HG03280 (cell line): ENCODE measurements around the gene CSF2.
"Not testable (repeated sequence)": the region's sequence is repeated elsewhere in the genome, so short reads cannot be mapped to it uniquely, and the experiment has no call there.

Source experiments
- ATAC-seq: cut with Tn5 transposase; IDR thresholded peaks from one replicate; pipeline ENCODE4 v1.9.1; 2021; ENCODE audit warnings: mild to moderate bottlenecking, moderate library complexity; ENCODE audit not compliant: unreplicated experiment

Gene CSF2

DNA sequence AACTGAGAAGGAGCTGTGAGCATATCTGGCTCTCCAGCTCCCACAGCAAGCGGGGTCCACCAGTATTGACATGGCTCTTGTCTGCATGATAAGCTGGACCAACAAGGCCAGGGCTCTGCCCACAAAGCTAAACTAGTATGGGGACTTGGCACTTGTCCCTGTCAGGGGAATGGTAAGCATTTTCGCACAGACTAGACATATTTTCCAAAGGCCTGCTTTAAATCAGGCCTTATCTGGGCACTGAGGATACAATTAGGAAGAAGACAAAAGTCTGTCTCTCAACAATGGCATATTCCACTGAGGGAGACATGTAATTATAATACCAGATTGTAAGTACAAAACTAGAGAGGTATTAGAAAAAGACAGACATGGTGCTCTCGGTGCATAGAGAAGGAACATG, 32.1 kb downstream of the CSF2 start:
- ATAC-seq = no peak

DNA sequence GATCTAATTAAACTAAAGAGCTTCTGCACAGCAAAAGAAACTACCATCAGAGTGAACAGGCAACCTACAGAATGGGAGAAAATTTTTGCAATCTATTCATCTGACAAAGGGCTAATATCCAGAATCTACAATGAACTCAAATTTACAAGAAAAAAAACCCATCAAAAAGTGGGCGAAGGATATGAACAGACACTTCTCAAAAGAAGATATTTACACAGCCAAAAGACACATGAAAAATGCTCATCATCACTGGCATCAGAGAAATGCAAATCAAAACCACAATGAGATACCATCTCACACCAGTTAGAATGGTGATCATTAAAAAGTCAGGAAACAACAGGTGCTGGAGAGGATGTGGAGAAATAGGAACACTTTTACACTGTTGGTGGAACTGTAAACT, 34.9 kb downstream of the CSF2 start:
- ATAC-seq = not testable (repeated sequence)

DNA sequence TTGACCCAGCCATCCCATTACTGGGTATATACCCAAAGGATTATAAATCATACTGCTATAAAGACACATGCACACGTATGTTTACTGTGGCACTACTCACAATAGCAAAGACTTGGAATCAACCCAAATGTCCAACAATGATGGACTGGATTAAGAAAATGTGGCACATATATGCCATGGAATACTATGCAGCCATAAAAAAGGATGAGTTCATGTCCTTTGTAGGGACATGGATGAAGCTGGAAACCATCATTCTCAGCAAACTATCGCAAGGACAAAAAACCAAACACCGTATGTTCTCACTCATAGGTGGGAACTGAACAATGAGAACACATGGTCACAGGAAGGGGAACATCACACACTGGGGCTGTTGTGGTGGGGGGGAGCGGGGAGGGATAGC, 35.4 kb downstream of the CSF2 start:
- ATAC-seq = not testable (repeated sequence)

DNA sequence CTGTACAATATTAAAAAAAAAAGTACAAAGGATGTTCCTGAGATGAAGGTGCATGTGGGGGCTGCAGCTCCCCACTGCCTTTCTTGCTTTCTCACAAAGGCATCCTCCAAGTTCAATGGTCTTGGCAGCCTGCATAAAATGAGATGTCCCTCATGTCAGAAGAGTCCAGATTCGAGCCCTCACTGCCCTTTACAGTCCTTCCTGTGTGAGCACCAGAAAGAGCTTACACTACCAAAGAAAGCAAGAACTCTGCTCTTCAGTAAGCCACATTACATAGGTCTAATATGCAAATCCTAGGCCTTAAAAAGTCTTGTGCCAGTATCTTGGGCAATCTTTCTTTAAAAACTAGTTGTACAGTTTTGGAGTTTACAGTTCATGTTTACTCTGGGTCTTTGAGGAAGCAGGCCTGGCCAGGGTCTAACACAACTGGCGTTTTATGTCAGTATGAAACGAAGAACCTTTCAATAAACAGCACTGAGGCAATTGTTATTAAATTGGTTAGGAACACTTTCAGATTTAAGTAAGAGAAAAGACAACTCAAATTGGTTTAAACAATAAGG, 36.0 kb downstream of the CSF2 start:
- ATAC-seq = no peak

DNA sequence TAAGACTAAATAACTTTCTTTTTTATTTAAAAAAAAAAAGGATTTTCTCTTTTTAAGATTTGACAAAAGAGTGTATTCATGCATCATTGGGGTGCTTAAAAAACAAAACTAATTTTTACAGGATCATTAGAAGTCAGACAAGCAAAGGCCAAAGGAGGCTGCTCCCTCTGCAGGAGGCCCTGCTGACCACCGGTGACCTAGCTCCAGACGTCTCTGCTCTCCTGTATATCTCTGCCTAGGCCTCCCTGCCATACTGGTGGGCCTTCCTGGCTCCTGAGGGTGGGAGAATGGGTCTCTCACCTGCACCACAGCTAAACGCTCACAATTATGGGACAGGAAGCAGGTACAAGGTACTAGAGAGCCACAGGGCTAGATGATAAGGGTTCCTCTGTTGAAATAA, 36.6 kb downstream of the CSF2 start:
- no peak for ATAC-seq

DNA sequence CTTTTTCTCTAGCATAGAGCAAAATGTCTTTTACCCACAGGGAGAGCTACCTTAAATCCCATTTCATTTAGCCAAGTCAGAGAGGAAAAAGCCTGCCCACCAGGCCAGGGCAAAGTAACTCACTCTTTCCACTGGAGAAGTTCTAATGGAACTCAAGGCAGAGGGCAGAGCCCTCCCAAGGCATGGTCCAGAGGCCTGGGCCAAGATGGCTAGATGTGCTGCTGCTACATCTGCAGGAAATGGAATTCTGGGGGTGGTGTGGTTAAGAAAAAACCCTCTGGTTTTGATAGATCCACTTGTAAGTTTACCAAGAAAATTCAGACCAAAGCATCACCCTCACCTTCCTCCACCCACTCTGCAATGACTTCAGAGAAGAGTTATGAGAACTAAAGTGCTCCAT, 37.3 kb downstream of the CSF2 start:
- ATAC-seq = no peak

DNA sequence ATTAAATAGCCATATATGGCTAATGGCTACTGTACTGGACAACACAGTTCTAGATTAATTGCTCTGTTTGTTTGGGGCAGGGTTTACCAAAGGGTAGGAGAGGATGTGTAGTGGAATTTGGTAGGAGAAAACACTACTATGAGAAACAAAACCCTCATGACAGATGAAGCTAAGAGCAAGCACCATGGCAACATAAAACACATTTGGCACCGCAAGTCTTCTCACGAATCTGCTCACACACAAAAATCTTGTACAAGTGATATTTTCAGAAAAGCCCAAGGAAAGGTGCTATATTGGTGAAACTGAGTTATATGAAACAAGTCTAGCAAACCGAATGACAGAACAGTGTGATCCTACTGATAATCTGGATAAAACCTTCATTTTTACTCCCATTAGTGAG, 38.5 kb downstream of the CSF2 start:
- ATAC-seq = no peak

DNA sequence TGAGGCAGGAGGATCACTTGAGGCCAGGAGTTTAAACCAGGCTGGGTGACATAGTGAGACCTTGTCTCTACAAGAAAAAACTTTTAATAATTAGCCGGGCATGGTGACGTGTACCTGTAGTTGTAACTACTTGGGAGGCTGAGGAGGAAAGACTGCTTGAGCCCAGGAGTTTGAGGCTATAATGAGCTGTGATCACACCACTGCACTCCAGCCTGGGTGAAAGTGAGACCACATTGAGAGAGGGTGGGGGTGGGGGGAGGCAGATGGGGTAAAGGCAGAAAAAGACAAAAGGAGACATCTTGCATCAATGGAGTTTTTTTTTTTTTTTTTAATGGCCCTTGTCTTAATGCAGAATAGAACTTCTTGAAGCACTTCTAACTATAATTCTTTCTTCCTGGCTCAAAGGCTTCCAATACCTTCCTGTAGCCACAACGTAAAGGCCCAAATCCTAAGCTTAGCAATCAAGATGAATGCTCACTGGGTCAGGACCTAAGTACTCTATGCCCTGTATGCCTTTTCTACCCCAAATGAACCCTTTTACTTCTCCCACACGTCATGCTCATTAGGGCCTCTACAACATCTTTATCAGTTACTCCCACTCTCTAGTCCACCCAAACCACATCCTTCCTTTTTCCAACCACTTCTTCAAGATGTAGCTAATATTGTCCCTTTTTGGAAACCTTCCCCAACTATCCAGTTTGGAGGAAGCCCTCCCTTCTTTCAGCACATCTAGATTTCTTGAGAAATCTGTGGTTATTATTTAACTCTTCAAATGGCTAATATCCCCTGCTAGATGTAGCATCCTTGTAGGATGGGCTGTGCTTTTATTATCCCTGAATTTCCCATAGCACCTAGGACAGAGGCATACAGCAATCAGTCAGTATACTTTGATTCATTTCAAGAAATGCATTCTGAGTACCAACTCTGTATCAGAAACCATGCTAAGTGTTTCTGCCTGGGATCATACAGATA, 40.8 kb downstream of the CSF2 start:
- no peak for ATAC-seq

DNA sequence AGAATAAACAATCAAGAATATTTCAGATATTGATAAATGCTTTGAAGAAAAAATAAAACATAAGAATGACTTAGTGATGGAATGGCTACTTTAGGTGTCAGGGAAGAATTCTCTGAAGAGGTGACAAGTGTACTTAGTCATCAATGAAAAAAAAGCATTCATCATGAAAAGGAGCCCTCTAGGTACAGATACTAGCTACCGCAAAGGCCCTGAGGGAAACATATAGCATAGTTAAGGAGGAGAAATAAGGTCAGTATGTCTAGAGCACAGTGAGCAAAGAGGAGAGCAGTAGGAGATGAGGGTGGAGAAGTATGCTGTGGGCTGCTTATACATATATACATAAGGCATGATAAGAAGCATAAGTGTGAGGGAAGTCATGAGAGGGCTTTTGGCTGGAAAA, 41.8 kb downstream of the CSF2 start:
- ATAC-seq = no peak

DNA sequence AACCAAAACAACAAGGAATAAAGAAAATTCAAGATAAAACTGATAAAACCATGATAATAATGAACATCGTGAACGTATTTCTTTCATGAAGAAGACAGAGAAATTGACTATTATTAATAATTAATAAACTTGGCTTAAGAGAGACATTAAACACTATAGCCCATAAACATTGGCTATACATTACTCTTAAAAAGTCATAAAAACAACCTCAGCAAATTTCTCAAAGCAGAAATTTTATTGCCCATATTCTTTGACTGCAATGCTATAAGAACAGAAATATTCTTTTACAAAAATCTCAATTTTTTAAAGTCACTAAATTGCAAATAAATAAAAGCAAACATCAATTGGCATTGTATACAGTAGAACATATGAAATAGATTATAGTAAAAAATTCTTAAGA, 42.5 kb downstream of the CSF2 start:
- no peak for ATAC-seq

DNA sequence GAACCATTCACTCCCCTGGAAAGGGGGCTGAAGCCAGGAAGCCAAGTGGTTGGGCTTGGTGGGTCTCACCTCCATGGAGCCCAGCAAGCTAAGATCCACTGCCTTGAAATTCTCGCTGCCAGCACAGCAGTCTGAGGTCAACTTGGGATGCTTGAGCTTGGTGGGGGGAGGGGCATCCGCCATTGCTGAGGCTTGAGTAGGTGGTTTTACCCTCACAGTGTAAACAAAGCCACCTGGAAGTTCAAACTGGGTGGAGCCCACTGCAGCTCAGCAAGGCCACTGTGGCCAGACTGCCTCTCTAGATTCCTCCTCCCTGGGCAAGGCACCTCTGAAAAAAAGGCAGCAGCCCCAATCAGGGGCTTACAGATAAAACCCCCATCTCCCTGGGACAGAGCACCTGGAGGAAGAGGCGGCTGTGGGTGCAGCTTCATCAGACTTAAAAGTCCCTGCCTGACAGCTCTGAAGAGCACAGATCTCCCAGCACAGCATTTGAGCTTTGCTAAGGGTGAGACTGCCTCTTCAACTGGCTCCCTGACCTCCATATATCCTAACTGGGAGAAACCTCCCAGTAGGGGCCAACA, 43.4 kb downstream of the CSF2 start:
- not testable (repeated sequence) for ATAC-seq

DNA sequence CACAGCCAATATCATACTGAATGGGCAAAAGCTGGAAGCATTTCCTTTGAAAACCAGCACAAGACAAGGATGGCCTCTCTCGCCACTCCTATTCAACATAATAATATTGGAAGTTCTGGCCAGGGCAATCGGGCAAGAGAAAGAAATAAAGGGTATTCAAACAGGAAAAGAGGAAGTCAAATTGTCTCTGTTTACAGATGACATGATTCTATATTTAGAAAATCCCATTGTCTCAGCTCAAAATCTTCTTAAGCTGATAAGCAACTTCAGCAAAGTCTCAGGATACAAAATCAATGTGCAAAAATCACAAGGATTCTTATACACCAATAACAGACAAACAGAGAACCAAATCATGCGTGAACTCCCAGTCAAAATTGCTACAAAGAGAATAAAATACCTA, 47.1 kb downstream of the CSF2 start:
- not testable (repeated sequence) for ATAC-seq

DNA sequence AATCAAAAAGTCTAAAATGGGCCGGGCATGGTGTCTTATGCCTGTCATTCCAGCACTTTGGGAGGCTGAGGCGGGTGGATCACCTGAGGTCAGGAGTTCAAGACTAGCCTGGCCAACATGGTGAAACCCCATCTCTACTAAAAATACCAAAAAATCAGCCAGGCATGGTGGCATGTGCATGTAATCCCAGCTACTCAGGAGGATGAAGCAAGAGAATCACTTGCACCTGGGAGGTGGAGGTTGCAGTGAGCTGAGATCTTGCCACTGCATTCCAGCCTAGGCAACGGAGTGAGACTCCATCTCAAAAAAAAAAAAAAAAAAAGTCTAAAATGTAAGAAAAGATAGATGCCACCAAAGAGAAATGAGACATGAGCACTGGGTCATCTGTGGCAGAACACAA, 49.4 kb downstream of the CSF2 start:
- not testable (repeated sequence) for ATAC-seq

DNA sequence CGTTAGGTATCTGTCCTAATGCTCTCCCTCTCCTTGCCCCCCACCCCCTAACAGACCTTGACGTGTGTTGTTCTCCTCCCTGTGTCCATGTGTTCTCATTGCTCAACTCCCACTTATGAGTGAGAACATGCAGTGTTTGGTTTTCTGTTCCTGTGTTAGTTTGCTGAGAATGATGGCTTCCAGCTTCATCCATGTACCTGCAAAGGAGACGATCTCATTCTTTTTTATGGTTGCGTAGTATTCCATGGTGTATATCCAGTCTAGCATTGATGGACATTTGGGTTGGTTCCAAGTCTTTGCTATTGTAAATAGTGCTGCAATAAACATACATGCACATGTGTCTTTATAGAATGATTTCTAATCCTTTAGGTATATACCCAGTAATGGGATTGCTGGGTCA, 50.0 kb downstream of the CSF2 start:
- ATAC-seq = not testable (repeated sequence)
